Activated CD4-positive, CD25-positive, alpha-beta regulatory T cell treated with anti-CD3 and anti-CD28 coated beads, Interleukin-2, amount 50 U/mL, for 24 hours (primary cell): ENCODE data around the gene EBF4.
"Not testable (repeated sequence)": the region's sequence is repeated elsewhere in the genome, so short reads cannot be mapped to it uniquely, and the experiment has no call there.

ENCODE experiments used
- ATAC-seq, 2 donors: fragments of 150-1000 bp; cut with Tn5 transposase; one replicate each; pipeline ENCODE4 v1.10.0; 2021; ENCODE audit warnings: mild to moderate bottlenecking in 1 of 2, moderate library complexity in 1 of 2

Gene EBF4

GRCh38 chr20:2680046-2680445 is 12.5 kb upstream of the EBF4 start:
- ATAC-seq: no peak

- not testable (repeated sequence) for ATAC-seq
Measured at GRCh38 chr20:2682040-2682439, 10.5 kb upstream of the EBF4 start.

- not testable (repeated sequence) for ATAC-seq
Measured at GRCh38 chr20:2684817-2685216, 7.8 kb upstream of the EBF4 start.

- no peak for ATAC-seq
Measured at GRCh38 chr20:2687514-2687913, 5.1 kb upstream of the EBF4 start.

GRCh38 chr20:2688041-2688591 is 4.5 kb upstream of the EBF4 start:
- peak; percentile 62 to 71 for ATAC-seq

- ATAC-seq: no peak
Measured at GRCh38 chr20:2690213-2690612, 2.4 kb upstream of the EBF4 start.

GRCh38 chr20:2690718-2691117 is 1.9 kb upstream of the EBF4 start:
- ATAC-seq: no peak

- no peak for ATAC-seq
Measured at GRCh38 chr20:2691127-2691526, 1.5 kb upstream of the EBF4 start.

GRCh38 chr20:2691663-2692035 is 931 bp upstream of the EBF4 start:
- no peak for ATAC-seq

GRCh38 chr20:2692886-2693285 is 306 bp downstream of the EBF4 start:
- ATAC-seq: peak; percentile 2 to 11

GRCh38 chr20:2693286-2694007 is 867 bp downstream of the EBF4 start:
- ATAC-seq: peak; percentile 36 to 40

- no peak for ATAC-seq
Measured at GRCh38 chr20:2694008-2694471, 1.5 kb downstream of the EBF4 start.

GRCh38 chr20:2694519-2694918 is 1.9 kb downstream of the EBF4 start:
- ATAC-seq: no peak

GRCh38 chr20:2695206-2695983 is 2.8 kb downstream of the EBF4 start:
- ATAC-seq: no peak

- ATAC-seq: not testable (repeated sequence)
Measured at GRCh38 chr20:2695984-2696525, 3.5 kb downstream of the EBF4 start.

GRCh38 chr20:2696646-2697045 is 4.1 kb downstream of the EBF4 start:
- no peak for ATAC-seq

GRCh38 chr20:2697768-2698167 is 5.2 kb downstream of the EBF4 start:
- no peak for ATAC-seq

- no peak for ATAC-seq
Measured at GRCh38 chr20:2698186-2698817, 5.7 kb downstream of the EBF4 start.

GRCh38 chr20:2698912-2699311 is 6.3 kb downstream of the EBF4 start:
- no peak for ATAC-seq

- no peak for ATAC-seq
Measured at GRCh38 chr20:2699775-2700413, 7.3 kb downstream of the EBF4 start.

- ATAC-seq: no peak
Measured at GRCh38 chr20:2700913-2701620, 8.5 kb downstream of the EBF4 start.

GRCh38 chr20:2701671-2702081 is 9.1 kb downstream of the EBF4 start:
- ATAC-seq: no peak
